DMS53 treated with DMSO at 0.1 percent for 48 hours (cell line): ENCODE measurements around the gene FGF11.
A peak's percentile ranks its signal among the peaks of the same experiment; 100 is the strongest.
"Not testable (repeated sequence)": the region's sequence is repeated elsewhere in the genome, so short reads cannot be mapped to it uniquely, and the experiment has no call there.

Experiments
- DNase-seq: peaks from one replicate; lab custom pipeline; 2025; ENCODE audit not compliant: unreplicated experiment; lab: John Stamatoyannopoulos, UW

FGF11 gene

DNA sequence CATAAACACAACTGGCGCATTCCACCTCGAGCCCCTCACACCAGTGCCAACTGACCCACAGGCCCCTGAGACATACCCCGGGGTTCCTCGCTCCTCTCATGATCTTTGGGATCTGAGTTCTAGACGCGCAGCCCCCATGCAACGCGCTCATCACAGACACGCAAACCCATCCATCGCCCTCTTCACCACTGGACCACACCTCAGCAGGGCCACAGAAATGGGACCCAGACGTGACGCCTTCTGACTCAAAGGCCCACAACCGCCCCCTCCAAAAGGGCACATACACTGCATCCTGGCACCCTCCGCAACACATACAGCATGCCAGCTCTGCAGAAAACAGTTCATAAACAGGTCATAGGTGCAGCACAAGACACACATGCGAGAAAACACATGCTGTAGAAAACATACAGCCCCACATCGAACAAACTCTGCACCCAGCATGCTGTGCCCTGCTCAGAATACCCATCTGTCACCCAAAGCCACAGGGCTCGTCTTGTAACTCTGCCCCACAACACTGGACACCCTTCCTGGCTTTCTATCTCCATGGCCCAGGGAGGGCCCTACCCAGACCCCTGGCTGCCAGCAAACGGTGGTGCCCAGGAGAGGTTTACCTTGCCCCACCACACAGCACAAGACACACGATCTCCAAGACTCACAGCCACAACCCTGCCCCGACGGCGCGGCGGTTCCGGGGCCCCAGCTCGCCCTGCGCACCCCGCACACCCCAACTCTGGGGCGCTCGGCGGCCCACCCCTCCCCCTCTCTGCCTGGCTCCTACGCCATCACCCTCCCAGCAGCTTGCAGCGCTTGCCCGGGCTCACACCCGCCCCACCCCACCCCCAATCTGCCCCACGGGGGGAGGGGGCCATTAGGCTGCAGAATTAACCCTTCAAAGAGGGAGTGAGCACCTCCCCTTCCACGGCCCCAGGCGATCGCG, 39.2 kb downstream of the FGF11 start:
- no peak for DNase-seq

DNA sequence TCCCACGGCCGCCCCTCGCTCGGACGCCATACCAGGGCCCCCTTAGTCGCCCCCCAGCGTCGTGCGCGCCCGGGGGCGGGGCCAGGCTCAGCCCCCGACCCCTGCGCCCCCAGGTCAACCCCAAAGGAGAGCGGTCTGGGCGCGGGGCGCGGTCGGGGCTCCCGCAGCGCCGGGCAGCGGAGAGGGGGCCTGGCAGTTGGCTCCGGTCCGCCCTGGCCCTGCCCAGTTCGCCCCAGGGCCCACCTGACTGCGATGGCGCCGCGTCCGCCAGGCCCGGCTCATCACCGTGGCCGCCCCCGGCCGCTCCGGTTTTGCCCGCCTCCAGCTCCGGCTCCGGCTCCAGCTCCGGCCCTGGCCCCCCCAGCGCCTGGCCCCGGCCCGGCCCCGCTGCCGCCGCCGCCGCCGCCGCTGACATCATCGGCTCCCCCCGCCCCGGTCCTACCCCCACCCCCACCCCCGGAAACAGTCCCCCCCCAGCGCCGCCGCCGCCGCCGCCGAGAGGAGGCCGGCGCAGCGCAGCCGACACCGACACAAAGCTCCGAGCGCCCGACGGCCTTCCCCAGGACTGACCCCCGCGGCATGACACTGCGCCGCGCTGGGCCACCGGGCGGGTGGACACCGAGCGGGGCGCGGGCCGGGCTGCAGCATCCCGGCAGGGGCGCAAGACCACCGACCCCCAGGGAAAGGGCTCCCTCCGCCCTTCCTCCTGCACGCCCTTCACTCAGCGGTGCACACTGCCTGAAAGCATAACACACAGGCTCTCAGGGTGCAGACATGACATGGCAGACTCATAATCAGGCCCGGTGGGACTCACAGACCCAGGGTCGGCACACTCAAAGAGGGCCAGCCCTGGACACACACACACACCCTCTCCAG, 40.1 kb downstream of the FGF11 start, which contains the start of gene ZBTB4:
Gene ZBTB4, minus strand, starts transcription at position 419 of the 876 bp plus-strand sequence. CDS start 12,830 bp downstream, outside the sequence.
- DNase-seq: no peak

DNA sequence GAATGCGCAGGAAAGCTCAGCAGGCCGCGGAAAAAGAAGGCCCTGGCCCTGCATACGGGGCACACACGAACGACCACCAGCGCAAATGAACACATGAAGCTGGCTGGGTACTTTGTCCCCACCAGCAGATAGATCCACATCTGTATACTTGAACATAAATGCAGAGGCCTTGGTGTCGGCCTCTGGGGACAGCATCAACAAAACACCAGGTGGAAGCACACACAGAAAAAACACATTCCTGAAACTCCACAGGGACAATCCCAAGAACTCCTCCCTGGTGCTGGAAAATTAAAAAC, 40.7 kb downstream of the FGF11 start:
- DNase-seq: no peak

DNA sequence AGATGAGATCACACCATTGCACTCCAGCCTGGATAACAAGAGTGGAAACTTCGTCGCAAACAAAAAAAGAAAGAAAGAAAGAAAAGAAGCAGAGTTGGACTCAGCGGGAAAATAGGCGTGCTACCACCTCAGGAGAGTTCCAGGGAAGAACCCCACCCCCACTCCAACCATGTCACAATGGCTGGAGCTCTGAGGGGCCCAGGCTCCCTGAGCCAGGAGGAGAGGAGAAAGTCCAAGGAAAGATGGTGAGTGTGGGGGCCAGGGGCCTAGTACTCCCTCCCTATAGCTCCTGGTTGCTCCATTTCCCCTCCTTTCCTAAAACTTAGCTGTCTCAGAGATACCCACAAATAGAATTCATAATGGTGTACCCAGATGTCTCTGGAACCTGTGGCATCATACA, 42.0 kb downstream of the FGF11 start, which contains the start of gene SLC35G6:
Gene SLC35G6, plus strand, starts transcription at position 172 of the 400 bp plus-strand sequence. Its CDS starts 71 bp downstream, at position 243.
- not testable (repeated sequence) for DNase-seq

DNA sequence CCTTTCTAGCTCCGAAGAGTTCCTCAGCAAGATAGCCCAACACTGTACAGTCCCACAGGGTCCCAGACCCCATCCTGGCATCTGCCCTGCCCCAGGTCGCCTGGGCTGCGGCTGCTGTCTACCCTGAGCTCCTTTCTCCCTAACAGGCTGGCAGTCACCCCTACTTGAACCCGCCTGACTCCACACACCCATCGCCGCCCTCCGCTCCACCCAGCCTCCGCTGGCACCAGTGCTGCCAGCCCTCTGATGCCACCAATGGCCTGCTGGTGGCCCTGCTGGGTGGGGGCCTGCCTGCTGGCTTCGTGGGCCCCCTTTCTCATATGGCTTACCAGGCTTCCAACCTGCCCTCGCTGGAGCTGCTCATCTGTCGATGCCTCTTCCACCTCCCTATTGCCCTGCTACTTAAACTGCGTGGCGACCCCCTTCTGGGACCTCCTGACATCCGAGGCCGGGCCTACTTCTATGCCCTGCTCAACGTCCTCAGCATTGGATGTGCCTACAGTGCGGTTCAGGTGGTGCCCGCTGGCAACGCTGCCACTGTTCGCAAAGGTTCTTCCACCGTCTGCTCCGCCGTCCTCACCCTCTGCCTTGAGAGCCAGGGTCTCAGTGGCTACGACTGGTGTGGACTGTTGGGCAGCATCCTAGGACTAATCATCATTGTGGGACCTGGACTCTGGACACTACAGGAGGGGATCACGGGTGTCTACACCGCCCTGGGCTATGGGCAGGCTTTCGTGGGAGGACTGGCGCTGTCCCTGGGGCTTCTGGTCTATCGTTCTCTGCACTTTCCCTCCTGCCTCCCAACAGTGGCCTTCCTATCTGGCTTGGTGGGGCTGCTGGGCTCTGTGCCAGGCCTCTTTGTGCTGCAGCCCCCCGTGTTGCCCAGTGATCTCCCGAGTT, 42.8 kb downstream of the FGF11 start:
- not testable (repeated sequence) for DNase-seq

DNA sequence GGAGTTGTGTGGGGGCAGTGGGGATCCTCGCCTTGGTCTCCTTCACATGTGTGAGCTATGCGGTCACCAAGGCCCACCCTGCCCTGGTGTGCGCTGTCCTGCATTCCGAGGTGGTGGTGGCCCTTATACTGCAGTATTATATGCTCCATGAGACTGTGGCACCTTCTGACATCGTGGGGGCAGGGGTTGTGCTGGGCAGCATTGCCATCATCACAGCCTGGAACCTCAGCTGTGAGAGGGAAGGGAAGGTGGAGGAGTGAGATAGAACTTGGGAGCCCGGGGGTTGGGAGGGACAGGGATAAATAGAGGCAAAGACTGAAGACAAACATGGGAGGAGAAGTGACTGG, 43.4 kb downstream of the FGF11 start:
- DNase-seq: not testable (repeated sequence)

DNA sequence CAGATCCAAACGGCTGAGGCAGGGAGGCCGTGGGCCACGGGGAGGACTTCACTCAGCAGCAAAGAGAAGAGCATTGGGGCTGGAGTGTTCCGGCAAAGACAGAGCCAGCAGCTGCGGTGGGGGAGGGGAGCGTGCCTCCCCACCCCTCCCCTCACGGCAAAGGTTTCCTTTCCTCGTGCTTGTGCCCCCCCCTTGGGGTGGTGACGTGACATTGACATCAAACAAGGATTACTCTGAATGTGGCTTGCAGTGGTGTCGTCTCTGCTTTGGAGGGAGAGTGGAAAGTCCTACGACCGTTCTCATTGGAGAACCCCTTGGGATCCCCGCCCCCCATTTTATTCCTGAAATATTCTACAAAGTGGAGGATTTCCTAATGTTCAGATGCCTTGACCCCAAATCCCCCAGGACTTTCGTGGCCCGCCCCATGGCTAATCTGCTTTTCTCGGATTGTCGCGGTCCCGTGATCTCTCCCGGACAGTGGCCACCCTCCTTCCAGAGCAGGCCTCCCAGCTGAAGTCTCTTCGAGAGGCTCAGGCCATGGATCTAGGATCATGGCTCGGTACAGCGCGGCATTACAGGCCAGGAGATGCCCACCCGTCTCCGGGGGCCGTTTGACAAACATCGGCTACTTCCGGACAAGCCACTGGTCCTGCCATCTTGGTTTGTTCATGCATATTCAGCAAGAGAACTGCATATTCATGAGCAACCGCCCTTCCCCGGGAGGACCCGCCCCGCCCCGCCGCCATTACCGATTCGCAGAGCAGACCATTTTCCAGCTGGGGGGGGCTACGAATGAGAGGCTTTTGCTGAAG, 44.1 kb downstream of the FGF11 start:
- DNase-seq: peak; percentile 96

DNA sequence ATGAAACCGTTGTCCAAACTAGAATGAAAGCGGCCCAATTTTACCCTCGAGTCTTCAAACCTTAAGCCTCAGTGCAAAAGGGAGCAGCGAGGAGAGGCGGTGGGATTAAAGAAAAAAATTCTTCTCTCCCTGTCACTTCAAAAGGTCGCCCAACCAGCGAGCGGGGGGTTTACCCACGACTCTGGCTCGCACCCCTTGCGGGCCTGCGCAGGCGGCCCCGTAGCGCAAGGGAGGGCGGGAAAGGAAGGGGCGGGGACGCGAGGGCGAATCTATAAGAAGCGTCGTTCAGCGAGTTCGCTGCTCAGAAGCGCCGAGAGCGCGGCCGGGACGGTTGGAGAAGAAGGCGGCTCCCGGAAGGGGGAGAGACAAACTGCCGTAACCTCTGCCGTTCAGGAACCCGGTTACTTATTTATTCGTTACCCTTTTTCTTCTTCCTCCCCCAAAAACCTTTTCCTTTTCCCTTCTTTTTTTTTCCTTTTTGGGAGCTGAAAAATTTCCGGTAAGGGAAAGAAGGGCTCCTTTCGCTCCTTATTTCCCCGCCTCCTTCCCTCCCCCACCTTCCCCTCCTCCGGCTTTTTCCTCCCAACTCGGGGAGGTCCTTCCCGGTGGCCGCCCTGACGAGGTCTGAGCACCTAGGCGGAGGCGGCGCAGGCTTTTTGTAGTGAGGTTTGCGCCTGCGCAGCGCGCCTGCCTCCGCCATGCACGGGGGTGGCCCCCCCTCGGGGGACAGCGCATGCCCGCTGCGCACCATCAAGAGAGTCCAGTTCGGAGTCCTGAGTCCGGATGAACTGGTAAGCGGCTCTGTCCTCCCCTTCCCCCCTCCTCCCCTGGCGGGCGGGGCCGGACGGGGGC, 45.0 kb downstream of the FGF11 start, which contains the start of gene POLR2A:
Gene POLR2A, plus strand, starts transcription at position 300 of the 852 bp plus-strand sequence.
- peak; percentile 96 for DNase-seq

DNA sequence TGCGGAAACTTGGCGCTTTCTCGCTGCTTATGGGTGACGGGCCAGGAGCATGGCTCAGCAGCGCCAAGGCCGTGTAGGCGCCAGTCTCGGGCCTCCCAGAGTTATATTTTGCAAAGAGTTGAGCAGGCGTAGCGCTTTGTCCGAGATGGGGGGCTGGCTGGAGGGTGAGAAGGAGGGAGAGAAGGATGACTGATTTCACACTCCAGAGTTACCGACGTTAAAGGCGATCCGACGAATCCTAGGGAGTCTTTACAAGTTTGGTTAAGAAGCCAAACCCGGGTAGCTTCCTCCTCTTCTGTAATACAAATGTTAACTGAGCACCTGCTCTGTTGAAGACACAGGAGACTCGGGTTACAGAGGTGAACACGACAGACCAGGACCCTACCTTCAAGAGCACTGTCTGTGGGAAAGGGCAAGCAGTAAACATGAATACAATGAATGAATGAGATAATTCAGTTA, 45.6 kb downstream of the FGF11 start:
- no peak for DNase-seq

DNA sequence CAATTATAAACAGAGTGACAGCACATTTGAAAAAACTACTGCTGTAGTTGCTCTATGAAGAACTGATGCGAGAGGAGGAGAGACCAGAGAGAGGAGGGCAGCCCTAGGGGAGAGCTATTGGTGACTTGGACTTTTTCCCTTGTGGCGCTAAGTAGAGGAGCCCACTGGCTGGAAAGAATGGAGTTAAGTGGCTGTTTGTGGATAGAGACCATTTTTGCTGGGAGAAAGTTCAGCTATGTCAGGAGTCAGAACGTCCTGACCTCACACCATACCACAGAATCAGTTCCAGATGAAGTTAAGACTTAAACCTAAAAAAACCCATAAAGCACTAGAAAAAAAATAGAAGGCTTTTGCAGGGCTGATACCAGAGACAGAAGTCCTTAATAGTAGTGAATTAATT, 46.9 kb downstream of the FGF11 start:
- DNase-seq: no peak

DNA sequence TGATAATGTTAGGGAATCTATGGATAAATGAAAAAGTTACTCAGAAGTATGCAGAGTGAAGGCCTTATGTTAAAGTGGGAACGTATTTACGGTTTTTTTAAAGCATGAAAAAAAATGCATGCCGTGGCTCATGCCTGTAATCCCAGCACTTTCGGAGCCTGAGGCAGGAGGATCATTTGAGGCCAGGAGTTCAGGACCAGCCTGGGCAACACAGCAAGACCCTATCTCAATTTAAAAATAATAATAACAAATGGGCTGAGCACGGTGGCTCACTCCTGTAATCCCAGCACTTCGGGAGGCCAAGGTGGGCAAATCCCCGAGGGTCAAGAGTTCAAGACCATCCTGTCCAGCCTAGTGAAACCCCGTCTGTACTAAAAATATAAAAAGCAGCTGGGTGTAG, 50.8 kb downstream of the FGF11 start:
- DNase-seq: no peak

DNA sequence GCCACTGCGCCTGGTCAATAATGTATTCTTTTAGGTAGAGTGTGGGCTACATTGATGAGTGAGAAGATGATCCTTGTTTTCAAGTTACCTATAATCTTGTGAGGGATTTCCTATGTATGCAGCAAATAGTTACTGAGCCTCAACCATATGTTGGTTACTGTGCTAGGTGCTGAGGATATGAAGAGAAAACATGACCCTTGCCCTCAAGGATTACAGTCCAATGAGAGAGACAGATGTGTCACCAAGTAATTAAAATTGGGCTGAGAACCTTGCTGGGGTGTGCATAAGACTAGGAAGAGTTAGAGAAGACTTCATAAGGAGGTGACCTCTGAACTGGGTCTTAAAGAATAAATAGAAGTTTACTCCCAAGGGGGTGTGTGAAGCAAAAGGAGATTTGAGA, 52.3 kb downstream of the FGF11 start:
- no peak for DNase-seq

DNA sequence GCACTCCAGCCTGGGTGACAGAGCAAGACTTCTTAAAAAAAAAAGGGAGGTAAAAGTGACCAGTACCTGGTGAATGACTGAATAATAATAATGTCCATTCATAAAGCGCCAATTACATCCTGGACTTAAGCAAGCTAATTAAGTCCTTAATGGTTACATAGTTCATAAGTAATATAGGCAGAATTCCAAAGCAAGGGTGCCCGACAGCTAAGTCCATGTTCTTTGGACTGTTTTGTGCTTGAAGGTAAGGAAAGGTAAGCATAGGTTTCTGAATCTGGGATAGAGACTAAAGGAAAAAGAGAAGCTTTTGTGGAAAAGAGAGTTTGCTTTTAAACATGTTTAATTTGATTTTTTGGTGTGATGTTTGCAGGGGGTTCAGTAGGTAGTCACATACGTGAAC, 54.6 kb downstream of the FGF11 start:
- no peak for DNase-seq
